Lung (tissue), 12 donors: ENCODE data around the gene ST6GALNAC5. TPM values are rescaled to one million over a fixed set of nuclear protein-coding genes. Genes with fewer than 3 reads are reported as not detected.

Experiments
- ATAC-seq: fragments of 200-7000 bp; cut with Tn5 transposase; one replicate; pipeline ENCODE4 v1.9.1; 2020; ENCODE audit warnings: moderate number of reproducible peaks; ENCODE audit not compliant: insufficient read depth, low FRiP score
- DNase-seq, 3 donors: peaks; one replicate each; pipeline ENCODE4 v3.0.0-alpha.2; 2013 to 2017
- H3K27ac ChIP-seq, 2 donors: one replicate each; pipeline ENCODE4 v1.5.1; 2013; ENCODE audit warnings: mild to moderate bottlenecking in 2 of 2, moderate library complexity in 2 of 2, control low read depth in 1 of 2, inconsistent platforms in 1 of 2, low read depth in 1 of 2, low read length in 1 of 2
- H3K27me3 ChIP-seq, 3 donors: one replicate each; pipeline ENCODE4 v1.5.1; 2013; ENCODE audit warnings: low read length in 2 of 3; ENCODE audit not compliant: control insufficient read depth in 3 of 3, insufficient read depth in 3 of 3
- H3K36me3 ChIP-seq, 4 donors: one replicate each; pipeline ENCODE4 v1.5.1; 2013; ENCODE audit warnings: low read length in 4 of 4, mild to moderate bottlenecking in 1 of 4, moderate library complexity in 1 of 4; ENCODE audit not compliant: control insufficient read depth in 4 of 4, insufficient read depth in 4 of 4
- H3K4me1 ChIP-seq, 5 donors: one replicate each; pipeline ENCODE4 v1.5.1; 2013; ENCODE audit warnings: low read length in 5 of 5, mild to moderate bottlenecking in 2 of 5, moderate library complexity in 1 of 5; ENCODE audit not compliant: control insufficient read depth in 5 of 5, insufficient read depth in 5 of 5
- H3K4me3 ChIP-seq: one replicate; pipeline ENCODE4 v1.5.1; 2013; ENCODE audit warnings: mild to moderate bottlenecking, control low read depth, moderate library complexity
- H3K9ac ChIP-seq, 2 donors: one replicate each; pipeline ENCODE4 v1.5.1; 2013; ENCODE audit warnings: low read length in 2 of 2, control low read depth in 1 of 2; ENCODE audit not compliant: insufficient read depth in 1 of 2
- H3K9me3 ChIP-seq, 4 donors: one replicate each; pipeline ENCODE4 v1.5.1; 2013; ENCODE audit warnings: low read length in 3 of 4, mild to moderate bottlenecking in 1 of 4, moderate library complexity in 1 of 4; ENCODE audit not compliant: control insufficient read depth in 4 of 4, insufficient read depth in 3 of 4
- CTCF ChIP-seq: IDR thresholded peaks from 2 replicates; pipeline ENCODE4 v1.5.1; 2012; ENCODE audit warnings: mild to moderate bottlenecking; ENCODE audit errors: control extremely low read depth, extremely low read depth
- WGBS, 2 donors: extraction: QIAGEN DNeasy Blood & Tissue Kit; methylation state at CpG; one replicate each; pipeline ENCODE4 v1.1.7; 2013; 5-methylcytosine and 5-hydroxymethylcytosine counted together
- polyA plus RNA-seq, 2 donors: library from polyadenylated mRNA; stranded (reverse); fragments of 200-250 nt; gene quantifications; one replicate each; pipeline ENCODE4 v1.2.1, GENCODE V29; 2013
- total RNA-seq, 2 donors: library from RNA; depleted of rRNA in 1 of 2; stranded (reverse); fragments of >200 nt in 1 of 2; gene quantifications; one replicate each; pipeline ENCODE4 v1.2.1, GENCODE V29; 2014 to 2021
- donor health status: control.
- donor health status: control.
- donor health status: Bipolar disorder and iron deficiency.
- donor health status: healthy.
- donor health status: DM: yes; HTN: yes; CAD: no.

Gene ST6GALNAC5
- total and polyA plus RNA-seq, 4 donors, result 3.6 to 45.8 (median 15.9) TPM

DNA sequence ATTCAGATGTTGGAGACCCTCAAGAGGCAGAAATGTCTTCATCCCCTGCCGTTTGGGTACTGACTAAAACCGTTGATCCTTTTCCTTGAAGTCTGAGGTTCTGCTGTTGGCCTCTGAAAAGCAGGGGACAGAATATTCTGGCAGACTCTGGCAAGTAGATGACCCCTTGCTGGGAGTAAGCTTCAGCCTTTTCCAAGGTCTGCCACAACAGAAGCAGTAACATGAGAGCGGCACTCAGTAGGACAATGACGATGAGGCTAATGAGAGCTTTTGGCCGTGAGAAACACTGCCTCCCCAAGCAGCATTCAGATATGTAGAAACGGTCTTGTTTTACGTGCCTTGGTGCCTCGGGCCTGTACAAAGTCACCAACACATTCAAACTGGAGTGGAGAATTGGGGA lies 143.7 kb downstream of the ST6GALNAC5 start:
- Histone ChIP-seq H3K27ac (no peak overlapping the region), H3K27me3 (no peaks in the 10 kb centered on the region), H3K9me3 (no peaks in the 10 kb centered on the region), H3K4me3 (no peak overlapping the region), H3K36me3 (no peaks in the 10 kb centered on the region), H3K9ac (no peak overlapping the region), H3K4me1 (no peaks in the 10 kb centered on the region)
- DNase-seq, result no peak
- no peak for ATAC-seq
- no peak for TF ChIP-seq CTCF
- 83 to 86% methylated on average over 8 of the region's 8 CpGs for WGBS, 2 donors

DNA sequence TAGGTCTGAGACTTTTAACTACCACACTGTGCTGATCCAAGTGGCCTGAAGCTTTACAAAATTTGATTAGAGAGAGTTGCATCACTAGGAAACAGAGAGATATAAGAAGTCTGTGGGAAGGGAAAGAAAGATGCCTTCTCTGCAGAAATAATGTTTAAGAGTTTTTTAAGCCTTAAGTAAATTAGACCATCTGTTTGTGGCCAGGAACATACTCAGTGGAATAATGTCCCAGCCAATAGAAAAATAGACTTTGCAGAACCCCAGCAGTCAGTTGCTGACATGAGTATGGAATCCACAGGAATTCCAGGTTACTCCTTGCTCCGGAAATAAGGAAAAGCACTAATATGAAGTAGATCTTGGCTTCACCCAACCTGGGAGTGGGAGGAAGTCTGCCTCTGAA lies 144.8 kb downstream of the ST6GALNAC5 start:
- H3K36me3 ChIP-seq, result no peaks in the 10 kb centered on the region
- WGBS, 2 donors, result 89 to 93% methylated on average over 1 of the region's 1 CpG
- no peak for DNase-seq
- H3K4me3 ChIP-seq, result no peak overlapping the region
- no peaks in the 10 kb centered on the region for H3K4me1 ChIP-seq
- H3K9ac ChIP-seq, result no peak overlapping the region
- H3K9me3 ChIP-seq, result no peaks in the 10 kb centered on the region
- no peak for TF ChIP-seq CTCF
- no peak for ATAC-seq
- H3K27ac ChIP-seq, result no peak overlapping the region
- H3K27me3 ChIP-seq, result no peaks in the 10 kb centered on the region

GRCh38 chr1:77014073-77014788 lies 147.0 kb downstream of the ST6GALNAC5 start:
- no peak overlapping the region for H3K9ac ChIP-seq
- DNase-seq (no peak), ATAC-seq (no peak)
- no peak for TF ChIP-seq CTCF
- WGBS, 2 donors, result 89 to 97% methylated on average over 5 of the region's 5 CpGs
- H3K9me3 ChIP-seq, result no peaks in the 10 kb centered on the region
- no peak overlapping the region for H3K27ac ChIP-seq
- H3K36me3 ChIP-seq, result no peaks in the 10 kb centered on the region
- no peak overlapping the region for H3K4me3 ChIP-seq
- H3K27me3 ChIP-seq, result no peaks in the 10 kb centered on the region
- peaks cover 0 to 4% (median 0%) of the 10 kb centered on the region in 5 donors for H3K4me1 ChIP-seq
